Endodermal cell (in vitro differentiated cells): ENCODE data around the gene TPRG1L. TPM values are rescaled to one million over a fixed set of nuclear protein-coding genes. Genes with fewer than 3 reads are reported as not detected.

Experiments
- DNase-seq: peaks from one replicate; pipeline ENCODE4 v3.0.0-alpha.2; 2017
- H3K27ac ChIP-seq: 2 replicates; pipeline ENCODE4 v1.5.1; 2013; ENCODE audit warnings: mild to moderate bottlenecking, low read depth, low read length, moderate library complexity
- H3K27me3 ChIP-seq: 2 replicates; pipeline ENCODE4 v1.6.1; 2013; ENCODE audit warnings: mild to moderate bottlenecking, low read length, moderate library complexity; ENCODE audit not compliant: insufficient read depth, control insufficient read depth, poor library complexity, severe bottlenecking
- H3K36me3 ChIP-seq: 2 replicates; pipeline ENCODE4 v1.7.0; 2013; ENCODE audit warnings: mild to moderate bottlenecking, low read length, moderate library complexity; ENCODE audit not compliant: control insufficient read depth, insufficient read depth
- H3K4me1 ChIP-seq: one replicate; pipeline ENCODE4 v1.7.0; 2013; ENCODE audit warnings: low read length; ENCODE audit not compliant: control insufficient read depth, insufficient read depth
- H3K4me3 ChIP-seq: 2 replicates; pipeline ENCODE4 v1.5.1; 2013; ENCODE audit warnings: mild to moderate bottlenecking, low read length, moderate library complexity
- H3K9ac ChIP-seq: 2 replicates; pipeline ENCODE4 v1.6.1; 2013; ENCODE audit warnings: mild to moderate bottlenecking, low read length, moderate library complexity; ENCODE audit not compliant: poor library complexity, severe bottlenecking; ENCODE audit errors: extremely low read depth
- H3K9me3 ChIP-seq: 2 replicates; pipeline ENCODE4 v1.6.1; 2013; ENCODE audit warnings: mild to moderate bottlenecking, low read length, moderate library complexity; ENCODE audit not compliant: control insufficient read depth
- H3K27ac Mint-ChIP-seq: 2 replicates; pipeline ENCODE4 v1.8.0; 2020; ENCODE audit warnings: mixed read lengths
- H3K27me3 Mint-ChIP-seq: 2 replicates; pipeline ENCODE4 v1.8.0; 2021; ENCODE audit warnings: mild to moderate bottlenecking, mixed read lengths; ENCODE audit not compliant: insufficient read depth
- H3K36me3 Mint-ChIP-seq: 2 replicates; pipeline ENCODE4 v1.8.0; 2020; ENCODE audit warnings: low read depth, mixed read lengths
- H3K4me1 Mint-ChIP-seq: 2 replicates; pipeline ENCODE4 v1.8.0; 2020; ENCODE audit warnings: mixed read lengths
- H3K4me3 Mint-ChIP-seq: 2 replicates; pipeline ENCODE4 v1.8.0; 2020; ENCODE audit warnings: mild to moderate bottlenecking, moderate library complexity, mixed read lengths
- H3K9me3 Mint-ChIP-seq: 2 replicates; pipeline ENCODE4 v1.8.0; 2020; ENCODE audit warnings: mild to moderate bottlenecking, mixed read lengths
- CTCF ChIP-seq: fragments of 200-600 bp; sonication (generic); conservative IDR thresholded peaks from 2 replicates; pipeline ENCODE4 v1.5.0; 2021; ENCODE audit warnings: antibody characterized with exemption, mild to moderate bottlenecking
- WGBS, 2 experiments: methylation state at CpG; one replicate each; pipeline versions ENCODE4 v1.1.5 to v1.1.7; 2013; ENCODE audit warnings: missing lambda C conversion rate in 2 of 2, mixed read lengths in 1 of 2; ENCODE audit not compliant: insufficient coverage in 1 of 2, insufficient read length in 1 of 2; 5-methylcytosine and 5-hydroxymethylcytosine counted together
- total RNA-seq, 2 donors: library from RNA; stranded (reverse); fragmentation: NEBNext Ultra II Directional in 1 of 2; extraction: Animal tissue kit (Norgen Biotek cat#: 25700) in 1 of 2; gene quantifications; 2 replicates in 1 of 2; 3 replicates in 1 of 2; pipeline ENCODE4 v1.2.1, GENCODE V29; 2021

Gene TPRG1L
- total RNA-seq, 2 donors from 2014 or later: 50.4 to 56.4 TPM

- WGBS, 2 experiments: 86 to 88% methylated on average over 15 to 16 of the region's 16 CpGs
- Mint-ChIP-seq H3K4me1 (no peaks in the 10 kb centered on the region), H3K27ac (no peak overlapping the region), H3K9me3 (no peaks in the 10 kb centered on the region), H3K36me3 (no peaks in the 10 kb centered on the region), H3K4me3 (no peak overlapping the region), H3K27me3 (peaks cover 31% of the 10 kb centered on the region)
- Histone ChIP-seq H3K27me3 (peaks cover 19% of the 10 kb centered on the region), H3K4me3 (no peak overlapping the region), H3K36me3 (no peaks in the 10 kb centered on the region), H3K27ac (no peak overlapping the region), H3K4me1 (no peaks in the 10 kb centered on the region), H3K9ac (no peak overlapping the region), H3K9me3 (no peaks in the 10 kb centered on the region)
- TF ChIP-seq CTCF: no peak
- DNase-seq: no peak
Measured at GRCh38 chr1:3662080-3662671, 37.4 kb downstream of the TPRG1L start.

GRCh38 chr1:3663999-3664699 lies 39.3 kb downstream of the TPRG1L start:
- TF ChIP-seq CTCF: peak; percentile 40

GRCh38 chr1:3664700-3665375 lies 40.0 kb downstream of the TPRG1L start:
- Histone ChIP-seq H3K27me3 (peaks cover 9% of the 10 kb centered on the region), H3K4me3 (no peak overlapping the region), H3K9ac (no peak overlapping the region), H3K36me3 (no peaks in the 10 kb centered on the region), H3K27ac (no peak overlapping the region), H3K4me1 (no peaks in the 10 kb centered on the region), H3K9me3 (no peaks in the 10 kb centered on the region)
- Mint-ChIP-seq H3K36me3 (no peaks in the 10 kb centered on the region), H3K27me3 (peaks cover 17% of the 10 kb centered on the region), H3K4me3 (no peak overlapping the region), H3K4me1 (no peaks in the 10 kb centered on the region), H3K27ac (no peak overlapping the region), H3K9me3 (no peaks in the 10 kb centered on the region)
- TF ChIP-seq CTCF: no peak
- 92 to 97% methylated on average over 12 to 14 of the region's 14 CpGs for WGBS, 2 experiments
- peak; percentile 22 for DNase-seq

More at GRCh38 chr1:3663999-3664699, 39.3 kb downstream of the TPRG1L start:
- Mint-ChIP-seq H3K36me3 (no peaks in the 10 kb centered on the region), H3K4me3 (no peak overlapping the region), H3K27ac (no peak overlapping the region), H3K4me1 (no peaks in the 10 kb centered on the region), H3K9me3 (no peaks in the 10 kb centered on the region), H3K27me3 (peaks cover 19% of the 10 kb centered on the region)
- DNase-seq: peak; percentile 52
- Histone ChIP-seq H3K4me3 (no peak overlapping the region), H3K4me1 (no peaks in the 10 kb centered on the region), H3K27me3 (peaks cover 12% of the 10 kb centered on the region), H3K9me3 (no peaks in the 10 kb centered on the region), H3K27ac (no peak overlapping the region), H3K9ac (no peak overlapping the region), H3K36me3 (no peaks in the 10 kb centered on the region)
- WGBS, 2 experiments: 87 to 91% methylated on average over 4 to 14 of the region's 14 CpGs
